ENCODE data around the gene PHIP. TPM values are rescaled to one million over a fixed set of nuclear protein-coding genes. Genes with fewer than 3 reads are reported as not detected.
A peak's percentile ranks its signal among the peaks of the same experiment; 100 is the strongest.

Gene PHIP
- total RNA-seq, 1 donor from 2014 or later, result 13.0 TPM

DNA sequence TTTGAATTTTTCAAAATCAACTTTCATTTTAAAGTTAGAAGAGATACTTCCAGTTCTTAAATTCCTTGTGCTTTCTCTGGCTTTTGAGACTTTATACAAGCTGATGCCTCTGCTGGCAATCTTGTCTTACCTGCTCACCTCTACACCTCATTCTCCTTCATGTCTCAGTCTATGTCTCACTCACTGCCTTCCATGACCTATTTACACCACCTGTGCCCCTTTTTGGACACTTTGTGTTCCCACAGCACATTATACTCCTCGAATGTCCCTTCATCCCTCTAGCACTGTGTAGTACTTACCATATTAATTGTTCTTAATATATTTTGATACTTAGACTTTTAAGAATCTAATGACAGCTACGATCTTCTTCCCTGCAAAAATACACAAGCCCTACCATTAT, 15.3 kb downstream of the PHIP start:
- DNase-seq, result no peak
- TF ChIP-seq, protein P1, sequence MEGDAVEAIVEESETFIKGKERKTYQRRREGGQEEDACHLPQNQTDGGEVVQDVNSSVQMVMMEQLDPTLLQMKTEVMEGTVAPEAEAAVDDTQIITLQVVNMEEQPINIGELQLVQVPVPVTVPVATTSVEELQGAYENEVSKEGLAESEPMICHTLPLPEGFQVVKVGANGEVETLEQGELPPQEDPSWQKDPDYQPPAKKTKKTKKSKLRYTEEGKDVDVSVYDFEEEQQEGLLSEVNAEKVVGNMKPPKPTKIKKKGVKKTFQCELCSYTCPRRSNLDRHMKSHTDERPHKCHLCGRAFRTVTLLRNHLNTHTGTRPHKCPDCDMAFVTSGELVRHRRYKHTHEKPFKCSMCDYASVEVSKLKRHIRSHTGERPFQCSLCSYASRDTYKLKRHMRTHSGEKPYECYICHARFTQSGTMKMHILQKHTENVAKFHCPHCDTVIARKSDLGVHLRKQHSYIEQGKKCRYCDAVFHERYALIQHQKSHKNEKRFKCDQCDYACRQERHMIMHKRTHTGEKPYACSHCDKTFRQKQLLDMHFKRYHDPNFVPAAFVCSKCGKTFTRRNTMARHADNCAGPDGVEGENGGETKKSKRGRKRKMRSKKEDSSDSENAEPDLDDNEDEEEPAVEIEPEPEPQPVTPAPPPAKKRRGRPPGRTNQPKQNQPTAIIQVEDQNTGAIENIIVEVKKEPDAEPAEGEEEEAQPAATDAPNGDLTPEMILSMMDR (IDR thresholded peaks at IDR 0.05; ENCODE audit: borderline replicate concordance), result no peak
- no peaks in the 10 kb centered on the region for H3K9me3 ChIP-seq (replicated peaks)
- H3K4me3 ChIP-seq, result no peak overlapping the region
- H3K27me3 ChIP-seq (ENCODE audit: low read depth), result no peaks in the 10 kb centered on the region
- intact Hi-C loops (cut with micrococcal nuclease), result no loop called here
- H3K4me1 ChIP-seq, result peaks cover 68% of the 10 kb centered on the region
- H3K27ac ChIP-seq (replicated peaks), result no peak overlapping the region
- H3K36me3 ChIP-seq, result peaks cover 29% of the 10 kb centered on the region

DNA sequence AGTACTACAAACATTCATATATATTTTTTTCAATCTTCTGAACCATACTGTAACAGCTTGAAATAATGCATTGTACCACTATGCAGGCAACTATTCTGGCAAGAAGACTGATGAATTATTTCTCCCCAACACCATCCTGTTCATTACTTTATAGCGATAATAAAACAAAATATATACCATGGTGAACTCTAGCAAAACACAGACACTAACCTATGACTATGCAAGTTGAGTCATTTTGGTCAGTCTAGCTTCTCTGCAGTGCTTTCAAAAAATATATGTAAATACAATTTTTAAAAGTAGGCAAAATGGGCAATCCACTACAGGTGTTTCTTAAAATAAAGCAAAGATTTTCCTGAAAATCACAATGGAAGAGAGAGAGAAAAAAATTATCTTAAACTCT, 20.3 kb downstream of the PHIP start:
- Histone ChIP-seq H3K36me3 (peaks cover 63% of the 10 kb centered on the region), H3K9me3 (replicated peaks) (no peaks in the 10 kb centered on the region), H3K27me3 (ENCODE audit: low read depth) (no peaks in the 10 kb centered on the region), H3K27ac (replicated peaks) (no peak overlapping the region), H3K4me1 (peaks cover 26% of the 10 kb centered on the region), H3K4me3 (no peak overlapping the region)
- no peak for DNase-seq
- intact Hi-C loops (cut with micrococcal nuclease), result no loop called here
- TF ChIP-seq, protein P1 (IDR thresholded peaks at IDR 0.05; ENCODE audit: borderline replicate concordance), result no peak

DNA sequence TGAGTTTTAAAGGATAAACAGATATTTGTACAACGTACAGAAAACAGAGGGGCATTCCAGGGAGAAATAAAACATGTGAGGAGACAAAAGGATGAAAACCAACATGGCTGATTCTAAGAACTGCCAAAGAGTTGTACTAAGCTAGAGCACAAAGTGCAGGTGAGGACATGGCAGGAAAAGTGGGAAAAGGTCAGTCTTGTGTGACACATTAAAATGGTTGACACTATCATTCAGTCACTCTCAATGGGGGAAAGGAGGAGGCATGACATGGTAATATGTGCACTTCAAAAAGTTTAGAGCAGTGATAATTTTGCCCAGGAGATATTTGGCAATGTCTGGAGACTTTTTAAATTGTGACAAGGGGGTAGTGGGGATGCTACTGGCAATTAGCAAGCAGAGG, 21.8 kb downstream of the PHIP start:
- Histone ChIP-seq H3K4me3 (no peak overlapping the region), H3K27me3 (ENCODE audit: low read depth) (no peaks in the 10 kb centered on the region), H3K36me3 (peaks cover 78% of the 10 kb centered on the region), H3K27ac (replicated peaks) (no peak overlapping the region), H3K9me3 (replicated peaks) (no peaks in the 10 kb centered on the region), H3K4me1 (peaks cover 13% of the 10 kb centered on the region)
- TF ChIP-seq, protein P1 (IDR thresholded peaks at IDR 0.05; ENCODE audit: borderline replicate concordance), result no peak
- intact Hi-C loops (cut with micrococcal nuclease), result no loop called here
- DNase-seq, result no peak

DNA sequence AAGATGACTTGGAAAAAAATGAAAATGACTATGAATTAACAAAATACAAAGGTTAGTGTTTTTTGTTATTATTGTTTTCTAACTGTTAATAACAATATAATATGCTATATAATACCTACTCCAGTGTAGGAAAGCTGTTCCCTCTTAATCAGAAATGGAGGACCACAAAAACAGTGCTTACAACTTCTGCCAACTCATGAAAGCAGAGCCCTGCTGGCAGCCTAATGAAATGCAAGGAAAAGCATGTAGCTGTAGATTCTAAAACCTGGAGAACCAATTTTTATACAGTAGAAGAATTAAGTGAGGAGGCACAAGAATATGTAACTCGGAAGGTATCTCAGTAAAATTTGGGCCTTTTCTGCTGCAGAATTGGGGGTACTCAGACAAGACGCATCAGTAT, 29.4 kb downstream of the PHIP start:
- Histone ChIP-seq H3K27ac (replicated peaks) (no peak overlapping the region), H3K27me3 (ENCODE audit: low read depth) (no peaks in the 10 kb centered on the region), H3K9me3 (replicated peaks) (no peaks in the 10 kb centered on the region), H3K36me3 (peaks cover 34% of the 10 kb centered on the region), H3K4me3 (no peak overlapping the region), H3K4me1 (peaks cover 3% of the 10 kb centered on the region)
- intact Hi-C loops (cut with micrococcal nuclease), result no loop called here
- TF ChIP-seq, protein P1 (IDR thresholded peaks at IDR 0.05; ENCODE audit: borderline replicate concordance), result peak; percentile 55
- DNase-seq, result no peak

DNA sequence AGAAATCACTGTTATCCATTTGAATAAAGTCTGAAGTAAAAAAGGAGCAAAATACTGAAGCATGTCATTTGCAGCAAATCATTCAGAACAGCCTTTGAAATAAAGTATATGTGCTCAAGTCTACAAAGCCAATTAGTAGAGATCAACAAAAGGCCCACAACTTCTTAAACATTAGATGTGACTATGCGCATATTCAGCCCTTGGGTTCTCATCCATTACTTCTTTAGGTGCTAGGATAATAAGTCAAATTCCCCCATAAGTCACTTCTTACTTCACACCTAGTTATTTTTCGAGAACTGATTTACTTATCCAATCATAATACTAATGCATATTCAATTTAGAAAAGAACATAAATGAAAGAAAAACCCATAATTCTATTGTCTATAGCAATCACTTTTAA, 31.0 kb downstream of the PHIP start:
- Histone ChIP-seq H3K27ac (replicated peaks) (no peak overlapping the region), H3K9me3 (replicated peaks) (no peaks in the 10 kb centered on the region), H3K4me3 (no peak overlapping the region), H3K36me3 (peaks cover 28% of the 10 kb centered on the region), H3K4me1 (peaks cover 16% of the 10 kb centered on the region), H3K27me3 (ENCODE audit: low read depth) (no peaks in the 10 kb centered on the region)
- intact Hi-C loops (cut with micrococcal nuclease), result no loop called here
- no peak for DNase-seq
- TF ChIP-seq, protein P1 (IDR thresholded peaks at IDR 0.05; ENCODE audit: borderline replicate concordance), result no peak

DNA sequence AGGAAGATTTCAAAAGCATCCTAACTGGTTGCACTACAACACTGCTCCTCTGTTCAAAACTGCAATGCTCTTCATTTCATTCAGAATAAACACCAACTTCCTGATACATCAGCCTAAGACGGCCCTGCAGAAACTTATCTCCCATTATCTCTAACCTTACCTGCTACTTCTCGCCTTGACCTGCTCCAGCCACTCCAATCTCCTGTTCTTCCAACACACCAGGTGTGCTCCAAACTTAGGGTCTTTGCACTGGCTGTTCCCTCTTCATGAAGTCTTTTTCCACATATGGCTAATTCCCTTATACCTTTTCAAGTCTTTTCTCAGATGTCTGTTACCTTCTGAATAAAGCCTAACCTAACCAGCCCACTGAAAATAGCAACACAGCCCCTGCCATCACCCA, 32.1 kb downstream of the PHIP start:
- TF ChIP-seq, protein P1 (IDR thresholded peaks at IDR 0.05; ENCODE audit: borderline replicate concordance), result no peak
- Histone ChIP-seq H3K36me3 (peaks cover 28% of the 10 kb centered on the region), H3K4me3 (no peak overlapping the region), H3K27ac (replicated peaks) (no peak overlapping the region), H3K9me3 (replicated peaks) (no peaks in the 10 kb centered on the region), H3K4me1 (peaks cover 16% of the 10 kb centered on the region), H3K27me3 (ENCODE audit: low read depth) (no peaks in the 10 kb centered on the region)
- intact Hi-C loops (cut with micrococcal nuclease), result no loop called here
- DNase-seq, result no peak

Measured in left ventricle myocardium inferior (tissue), 1 donor.